ENCODE data around the gene MVD.

GRCh38 chr16:88656291-88656980 lies 6.5 kb downstream of the MVD start:
- TF ChIP-seq CTCF (optimal IDR thresholded peaks at IDR 0.05 in 1 of 3, IDR thresholded peaks at IDR 0.05 in 1 of 3, conservative IDR thresholded peaks at IDR 0.05 in 1 of 3; ENCODE audit: extremely low read depth in 1 of 3, insufficient read depth in 2 of 3, low read length in 3 of 3) (no peak), EZH2 (IDR thresholded peaks at IDR 0.05; ENCODE audit: low read length) (no peak)
